ENCODE measurements around the gene MIR17HG.

DNA sequence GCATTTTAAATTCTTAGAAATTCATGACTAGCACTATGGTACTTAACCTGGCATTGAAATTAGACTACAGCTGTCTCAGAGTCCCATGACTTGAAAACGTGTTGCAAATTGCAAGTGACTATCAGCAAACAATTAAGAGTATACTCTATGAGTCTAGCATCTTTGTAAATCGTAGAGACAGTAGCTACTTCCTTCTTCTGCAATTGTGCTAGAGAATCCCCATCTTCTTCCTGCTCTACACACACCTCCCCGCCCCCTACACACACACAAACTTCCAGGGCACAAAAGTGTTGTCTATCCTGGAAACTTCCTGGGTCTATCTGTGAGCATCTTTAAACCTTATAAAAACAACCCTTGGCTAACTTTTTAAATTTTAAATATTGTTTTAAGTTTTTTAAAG, 35.2 kb upstream of the MIR17HG start:
- TF ChIP-seq, protein P1, sequence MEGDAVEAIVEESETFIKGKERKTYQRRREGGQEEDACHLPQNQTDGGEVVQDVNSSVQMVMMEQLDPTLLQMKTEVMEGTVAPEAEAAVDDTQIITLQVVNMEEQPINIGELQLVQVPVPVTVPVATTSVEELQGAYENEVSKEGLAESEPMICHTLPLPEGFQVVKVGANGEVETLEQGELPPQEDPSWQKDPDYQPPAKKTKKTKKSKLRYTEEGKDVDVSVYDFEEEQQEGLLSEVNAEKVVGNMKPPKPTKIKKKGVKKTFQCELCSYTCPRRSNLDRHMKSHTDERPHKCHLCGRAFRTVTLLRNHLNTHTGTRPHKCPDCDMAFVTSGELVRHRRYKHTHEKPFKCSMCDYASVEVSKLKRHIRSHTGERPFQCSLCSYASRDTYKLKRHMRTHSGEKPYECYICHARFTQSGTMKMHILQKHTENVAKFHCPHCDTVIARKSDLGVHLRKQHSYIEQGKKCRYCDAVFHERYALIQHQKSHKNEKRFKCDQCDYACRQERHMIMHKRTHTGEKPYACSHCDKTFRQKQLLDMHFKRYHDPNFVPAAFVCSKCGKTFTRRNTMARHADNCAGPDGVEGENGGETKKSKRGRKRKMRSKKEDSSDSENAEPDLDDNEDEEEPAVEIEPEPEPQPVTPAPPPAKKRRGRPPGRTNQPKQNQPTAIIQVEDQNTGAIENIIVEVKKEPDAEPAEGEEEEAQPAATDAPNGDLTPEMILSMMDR (conservative IDR thresholded peaks at IDR 0.05), result no peak
- no peak for TF ChIP-seq EZH2 (IDR thresholded peaks at IDR 0.05; ENCODE audit: low read depth)
